Glomerular visceral epithelial cell (primary cell): ENCODE results near the gene ZNF429.
"Not testable (repeated sequence)": the region's sequence is repeated elsewhere in the genome, so short reads cannot be mapped to it uniquely, and the experiment has no call there.

ENCODE experiments used
- DNase-seq: peaks from one replicate; pipeline ENCODE4 v3.0.0-alpha.2; 2016; ENCODE audit errors: extremely low spot score

The ZNF429 gene

GRCh38 chr19:21590867-21591266 lies 85.5 kb downstream of the ZNF429 start:
- no peak for DNase-seq

- DNase-seq: no peak
These were observed 87.6 kb downstream of the ZNF429 start for GRCh38 chr19:21593008-21593481.

GRCh38 chr19:21593502-21593901 lies 88.1 kb downstream of the ZNF429 start:
- no peak for DNase-seq

GRCh38 chr19:21593934-21594820 lies 88.8 kb downstream of the ZNF429 start:
- no peak for DNase-seq

GRCh38 chr19:21595185-21595584 lies 89.8 kb downstream of the ZNF429 start:
- no peak for DNase-seq

- DNase-seq: no peak
These were observed 96.8 kb downstream of the ZNF429 start for GRCh38 chr19:21602082-21602658.

GRCh38 chr19:21602659-21603430 lies 97.4 kb downstream of the ZNF429 start:
- DNase-seq: not testable (repeated sequence)

GRCh38 chr19:21603431-21604231 lies 98.2 kb downstream of the ZNF429 start:
- no peak for DNase-seq

GRCh38 chr19:21604351-21604926 lies 99.0 kb downstream of the ZNF429 start:
- DNase-seq: no peak
